Measurements from ENCODE around the gene LAT. TPM values are rescaled to one million over a fixed set of nuclear protein-coding genes. Genes with fewer than 3 reads are reported as not detected.

LAT gene
- total RNA-seq, 2 experiments from 2014 or later: 17.5 to 19.8 TPM

DNA sequence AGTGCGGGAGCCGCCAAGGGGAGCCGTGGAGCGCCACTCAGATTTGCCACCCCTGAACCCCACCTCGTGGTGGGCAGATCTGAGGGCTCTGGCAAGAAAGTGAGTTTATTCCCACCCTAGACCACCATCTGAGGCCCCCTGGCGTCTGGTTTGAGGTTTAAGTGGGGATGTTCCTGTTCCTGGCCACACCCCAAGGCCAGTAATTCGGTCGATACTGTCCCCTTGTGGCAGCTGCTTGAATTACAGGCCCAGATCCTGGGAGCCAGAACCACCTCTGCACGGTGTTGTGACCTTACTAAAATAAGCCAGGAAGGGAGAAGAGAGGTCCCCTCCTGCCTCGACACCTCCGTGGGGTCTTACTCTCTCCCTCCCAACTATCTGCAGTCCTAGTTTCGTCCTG lies 3.3 kb upstream of the LAT start:
- BruUV-seq (replicated peaks): no TSS peak
- peaks cover 17% of the 10 kb centered on the region for H3K4me1 ChIP-seq (ENCODE audit: insufficient read depth, low read length, poor library complexity, severe bottlenecking)
- H3K36me3 ChIP-seq (ENCODE audit: insufficient read depth, low read length): peaks cover 31% of the 10 kb centered on the region
- H3K27ac ChIP-seq (ENCODE audit: low read depth, low read length, poor library complexity, severe bottlenecking): no peak overlapping the region
- ChIA-PET CTCF (ENCODE audit: unreplicated experiment) (no interaction called here), POLR2A (interaction anchor here (0.5 kb wide), 1 partner anchor 13 kb away, joined by 4 read pairs; no protein-coding TSS in a partner anchor)
- peak; percentile 39 for DNase-seq (ENCODE audit: low spot score)
- H3K79me2 ChIP-seq (ENCODE audit: insufficient read depth, low read depth, low read length): no peaks in the 10 kb centered on the region
- intact Hi-C loops (cut with micrococcal nuclease; ENCODE audit: unreplicated experiment): no loop called here
- H3K4me2 ChIP-seq (ENCODE audit: low read length): no peak overlapping the region
- no peaks in the 10 kb centered on the region for H4K20me1 ChIP-seq (ENCODE audit: insufficient read depth, low read length)
- peaks cover 10% of the 10 kb centered on the region for H3K9me3 ChIP-seq (ENCODE audit: low read length)
- no peak overlapping the region for H2AFZ ChIP-seq (ENCODE audit: low read length)
- H3K9me2 ChIP-seq (ENCODE audit: insufficient read depth, low read length): no peaks in the 10 kb centered on the region
- TF ChIP-seq EZH2phosphoT487 (IDR thresholded peaks at IDR 0.05; ENCODE audit: borderline replicate concordance, low read depth, low read length): no peak
- TF ChIP-seq, protein P1, sequence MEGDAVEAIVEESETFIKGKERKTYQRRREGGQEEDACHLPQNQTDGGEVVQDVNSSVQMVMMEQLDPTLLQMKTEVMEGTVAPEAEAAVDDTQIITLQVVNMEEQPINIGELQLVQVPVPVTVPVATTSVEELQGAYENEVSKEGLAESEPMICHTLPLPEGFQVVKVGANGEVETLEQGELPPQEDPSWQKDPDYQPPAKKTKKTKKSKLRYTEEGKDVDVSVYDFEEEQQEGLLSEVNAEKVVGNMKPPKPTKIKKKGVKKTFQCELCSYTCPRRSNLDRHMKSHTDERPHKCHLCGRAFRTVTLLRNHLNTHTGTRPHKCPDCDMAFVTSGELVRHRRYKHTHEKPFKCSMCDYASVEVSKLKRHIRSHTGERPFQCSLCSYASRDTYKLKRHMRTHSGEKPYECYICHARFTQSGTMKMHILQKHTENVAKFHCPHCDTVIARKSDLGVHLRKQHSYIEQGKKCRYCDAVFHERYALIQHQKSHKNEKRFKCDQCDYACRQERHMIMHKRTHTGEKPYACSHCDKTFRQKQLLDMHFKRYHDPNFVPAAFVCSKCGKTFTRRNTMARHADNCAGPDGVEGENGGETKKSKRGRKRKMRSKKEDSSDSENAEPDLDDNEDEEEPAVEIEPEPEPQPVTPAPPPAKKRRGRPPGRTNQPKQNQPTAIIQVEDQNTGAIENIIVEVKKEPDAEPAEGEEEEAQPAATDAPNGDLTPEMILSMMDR (conservative IDR thresholded peaks at IDR 0.05; ENCODE audit: low read length): peak; percentile 86
- no peak overlapping the region for H3K4me3 ChIP-seq (ENCODE audit: low read depth, low read length, poor library complexity, severe bottlenecking)

DNA sequence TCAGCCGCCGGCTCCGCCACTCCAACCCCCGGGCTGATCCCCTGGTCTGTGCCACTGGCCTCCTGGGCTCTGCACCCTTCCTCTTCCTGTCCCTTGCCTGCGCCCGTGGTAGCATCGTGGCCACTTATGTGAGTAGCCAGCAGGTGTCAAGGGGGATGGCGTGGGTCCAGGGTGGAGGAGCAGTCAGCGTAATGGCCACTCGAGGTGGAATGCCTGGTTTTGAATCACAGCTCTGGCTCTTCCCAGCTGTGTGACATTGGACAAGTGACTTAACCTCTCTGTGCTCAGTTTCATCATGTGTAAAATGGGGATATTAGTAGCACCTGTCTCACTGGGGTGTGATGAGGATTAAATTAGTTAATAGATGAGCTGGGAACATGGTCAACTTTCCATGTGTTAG lies 2.4 kb upstream of the LAT start:
- no peak overlapping the region for H3K4me3 ChIP-seq (ENCODE audit: low read depth, low read length, poor library complexity, severe bottlenecking)
- no peak overlapping the region for H3K27ac ChIP-seq (ENCODE audit: low read depth, low read length, poor library complexity, severe bottlenecking)
- peaks cover 31% of the 10 kb centered on the region for H3K36me3 ChIP-seq (ENCODE audit: insufficient read depth, low read length)
- intact Hi-C loops (cut with micrococcal nuclease; ENCODE audit: unreplicated experiment): no loop called here
- H3K79me2 ChIP-seq (ENCODE audit: insufficient read depth, low read depth, low read length): no peaks in the 10 kb centered on the region
- H3K4me1 ChIP-seq (ENCODE audit: insufficient read depth, low read length, poor library complexity, severe bottlenecking): peaks cover 17% of the 10 kb centered on the region
- peaks cover 10% of the 10 kb centered on the region for H3K9me3 ChIP-seq (ENCODE audit: low read length)
- no peak overlapping the region for H2AFZ ChIP-seq (ENCODE audit: low read length)
- H4K20me1 ChIP-seq (ENCODE audit: insufficient read depth, low read length): no peaks in the 10 kb centered on the region
- H3K9me2 ChIP-seq (ENCODE audit: insufficient read depth, low read length): no peaks in the 10 kb centered on the region
- no TSS peak for BruUV-seq (replicated peaks)
- CTCF ChIA-PET (ENCODE audit: unreplicated experiment): interaction anchor here (1.5 kb wide), 1 partner anchor 8 kb away, joined by 4 read pairs; the partner anchor contains the start of gene SPNS1
- TF ChIP-seq, protein P1 (conservative IDR thresholded peaks at IDR 0.05; ENCODE audit: low read length): no peak
- no peak for TF ChIP-seq EZH2phosphoT487 (IDR thresholded peaks at IDR 0.05; ENCODE audit: borderline replicate concordance, low read depth, low read length)
- no peak overlapping the region for H3K4me2 ChIP-seq (ENCODE audit: low read length)
- POLR2A ChIA-PET: no interaction called here
- DNase-seq (ENCODE audit: low spot score): no peak

DNA sequence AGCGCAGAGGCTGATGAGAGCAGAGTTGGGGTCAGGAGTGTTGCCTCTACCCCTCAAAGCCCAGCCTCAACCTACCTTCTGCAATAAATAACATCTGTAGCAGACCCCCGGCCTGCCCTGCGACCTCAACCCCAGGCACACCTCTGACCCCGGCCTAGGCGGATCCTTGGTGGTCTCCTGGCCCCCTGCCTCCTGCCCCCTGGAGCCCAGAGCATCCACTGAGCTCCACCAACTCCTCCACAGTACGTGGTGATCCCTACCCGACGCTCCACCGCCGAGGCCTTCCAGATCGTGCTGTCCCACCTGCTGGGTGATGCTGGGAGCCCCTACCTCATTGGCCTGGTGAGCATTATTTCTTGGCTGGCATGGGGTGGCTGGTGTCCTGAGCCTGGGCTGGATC lies 1.9 kb upstream of the LAT start:
- DNase-seq (ENCODE audit: low spot score): no peak
- H3K79me2 ChIP-seq (ENCODE audit: insufficient read depth, low read depth, low read length): no peaks in the 10 kb centered on the region
- H2AFZ ChIP-seq (ENCODE audit: low read length): no peak overlapping the region
- intact Hi-C loops (cut with micrococcal nuclease; ENCODE audit: unreplicated experiment): no loop called here
- no peak overlapping the region for H3K4me3 ChIP-seq (ENCODE audit: low read depth, low read length, poor library complexity, severe bottlenecking)
- ChIA-PET POLR2A (no interaction called here), CTCF (ENCODE audit: unreplicated experiment) (interaction anchor here (1.5 kb wide), 1 partner anchor 9 kb away, joined by 4 read pairs; the partner anchor contains the start of gene SPNS1)
- peaks cover 17% of the 10 kb centered on the region for H3K4me1 ChIP-seq (ENCODE audit: insufficient read depth, low read length, poor library complexity, severe bottlenecking)
- BruUV-seq (replicated peaks): no TSS peak
- no peak overlapping the region for H3K4me2 ChIP-seq (ENCODE audit: low read length)
- H3K9me2 ChIP-seq (ENCODE audit: insufficient read depth, low read length): no peaks in the 10 kb centered on the region
- no peak for TF ChIP-seq EZH2phosphoT487 (IDR thresholded peaks at IDR 0.05; ENCODE audit: borderline replicate concordance, low read depth, low read length)
- TF ChIP-seq, protein P1 (conservative IDR thresholded peaks at IDR 0.05; ENCODE audit: low read length): no peak
- H3K27ac ChIP-seq (ENCODE audit: low read depth, low read length, poor library complexity, severe bottlenecking): no peak overlapping the region
- H3K36me3 ChIP-seq (ENCODE audit: insufficient read depth, low read length): peaks cover 30% of the 10 kb centered on the region
- H3K9me3 ChIP-seq (ENCODE audit: low read length): peaks cover 10% of the 10 kb centered on the region
- no peaks in the 10 kb centered on the region for H4K20me1 ChIP-seq (ENCODE audit: insufficient read depth, low read length)

Measured in OCI-LY7 (cell line).